Ovary (tissue), 9 donors: ENCODE results near the gene CAPN15. TPM values are rescaled to one million over a fixed set of nuclear protein-coding genes. Genes with fewer than 3 reads are reported as not detected.

Experiments
- DNase-seq, 5 donors: peaks; one replicate each; pipeline ENCODE4 v3.0.0-alpha.2; 2019 to 2020
- H3K27ac ChIP-seq, 2 donors: fragments of 200-600 bp; one replicate each; pipeline versions ENCODE4 v1.5.1 to v1.8.0; 2019 to 2022
- H3K27me3 ChIP-seq: fragments of 200-600 bp; one replicate; pipeline ENCODE4 v1.8.0; 2022
- H3K36me3 ChIP-seq: fragments of 200-600 bp; sonication (generic); one replicate; pipeline ENCODE4 v1.5.1; 2019
- H3K4me1 ChIP-seq: one replicate; pipeline ENCODE4 v1.8.1; 2013; ENCODE audit warnings: mild to moderate bottlenecking, moderate library complexity; ENCODE audit not compliant: insufficient read depth
- H3K4me3 ChIP-seq: fragments of 200-600 bp; sonication (generic); one replicate; pipeline ENCODE4 v1.5.1; 2017
- H3K9me3 ChIP-seq, 2 donors: fragments of 200-600 bp in 1 of 2; sonication (generic) in 1 of 2; one replicate each; pipeline versions ENCODE4 v1.5.1 to v1.8.1; 2013 to 2019; ENCODE audit warnings: mild to moderate bottlenecking in 1 of 2, moderate library complexity in 1 of 2
- CTCF ChIP-seq, 3 donors: fragments of 450-650 bp in 2 of 3; fragments of 200-600 bp in 1 of 3; IDR thresholded peaks; one replicate each; pipeline versions ENCODE4 v1.5.1 to v1.8.0; 2016 to 2022; ENCODE audit warnings: antibody characterized with exemption in 3 of 3, mild to moderate bottlenecking in 1 of 3
- EP300 ChIP-seq: sonication (generic); formaldehyde crosslinking; IDR thresholded peaks from one replicate; pipeline ENCODE4 v1.6.1; 2017; ENCODE audit warnings: antibody characterized with exemption
- POLR2A ChIP-seq: fragments of 450-650 bp; IDR thresholded peaks from one replicate; pipeline ENCODE4 v1.6.1; 2017; ENCODE audit warnings: antibody characterized with exemption, mild to moderate bottlenecking, moderate library complexity
- WGBS, 3 donors: extraction: QIAGEN DNeasy Blood & Tissue Kit in 1 of 3; methylation state at CpG; one replicate each; pipeline versions ENCODE4 v1.1.5 to v1.1.7; 2013 to 2017; 5-methylcytosine and 5-hydroxymethylcytosine counted together
- intact Hi-C, 4 donors: fragments of 100-400 bp; cut with DNase I; formaldehyde crosslinking; loops; one replicate each; pipeline versions ENCODE4 v1.11.0 to v1.15.1; 2022 to 2023
- polyA plus RNA-seq, 2 donors: library from polyadenylated mRNA; stranded (reverse); fragments of 200-250 nt in 1 of 2; fragments of 350-450 nt in 1 of 2; fragmentation: Illumina TruSeq in 1 of 2; extraction: RNeasy Lipid Tissue Mini Kit (QIAGEN cat#74804) in 1 of 2; gene quantifications; one replicate each; pipeline ENCODE4 v1.2.3, GENCODE V29; 2013 to 2014
- total RNA-seq, 7 donors: library from RNA; depleted of rRNA in 2 of 7; stranded (reverse); fragments of >200 nt in 2 of 7; fragmentation: NEBNext Ultra II Directional in 3 of 7; extraction: Animal tissue kit (Norgen Biotek cat#: 25700) in 3 of 7; gene quantifications; one replicate each; pipeline versions ENCODE4 v1.1.0 to v1.2.4, GENCODE V29; 2016 to 2023
- donor health status: DM: no; HTN: no; CAD: no; lungs with moderate emphysema.
- donor health status: DM: no; HTN: no; CAD: no.
- donor health status: Bipolar disorder and iron deficiency.
- donor health status: DM: yes; HTN: yes; CAD: no.
- donor health status: DM: no; HTN: no; CAD: no.
- donor health status: DM: yes; HTN: yes; CAD: no.

CAPN15 gene
- total and polyA plus RNA-seq, 9 donors, result 1.6 to 38.9 (median 25.0) TPM

- no peak for DNase-seq
- 92% methylated on average over 49 to 54 of the region's 54 CpGs for WGBS, 3 donors
- Histone ChIP-seq H3K27me3 (no peaks in the 10 kb centered on the region), H3K9me3 (no peaks in the 10 kb centered on the region), H3K4me3 (no peak overlapping the region), H3K4me1 (peaks cover 3% of the 10 kb centered on the region), H3K27ac (no peak overlapping the region), H3K36me3 (no peaks in the 10 kb centered on the region)
- no peak for TF ChIP-seq EP300
- no peak for TF ChIP-seq CTCF (IDR thresholded peaks at IDR 0.05)
- TF ChIP-seq POLR2A, result no peak
- intact Hi-C loops, result loop anchor here in 2 of 4 donors (10.0 kb wide), 1 partner anchor 115 kb away; the partner anchor contains the start of gene RHOT2 (in 2 of the 2)
Measured at GRCh38 chr16:549544-550263, 22.2 kb downstream of the CAPN15 start.

- no peaks in the 10 kb centered on the region for H3K27me3 ChIP-seq
- intact Hi-C loops, result no loop called here
- no peak for DNase-seq
- no peak overlapping the region for H3K4me3 ChIP-seq
- WGBS, 3 donors, result 96% methylated on average over 21 to 28 of the region's 28 CpGs
- H3K27ac ChIP-seq, result no peak overlapping the region
- no peak for TF ChIP-seq EP300
- TF ChIP-seq POLR2A, result no peak
- TF ChIP-seq CTCF (IDR thresholded peaks at IDR 0.05), result no peak
- no peaks in the 10 kb centered on the region for H3K36me3 ChIP-seq
- H3K4me1 ChIP-seq, result peaks cover 3% of the 10 kb centered on the region
- H3K9me3 ChIP-seq, result no peaks in the 10 kb centered on the region
Measured at GRCh38 chr16:551210-551609, 23.7 kb downstream of the CAPN15 start.

GRCh38 chr16:552171-552570, 24.7 kb downstream of the CAPN15 start:
- DNase-seq, result no peak
- intact Hi-C loops, result no loop called here
- Histone ChIP-seq H3K36me3 (no peaks in the 10 kb centered on the region), H3K9me3 (no peaks in the 10 kb centered on the region), H3K4me1 (peaks cover 2% of the 10 kb centered on the region), H3K27ac (no peak overlapping the region), H3K27me3 (no peaks in the 10 kb centered on the region), H3K4me3 (no peak overlapping the region)
- TF ChIP-seq POLR2A (no peak), EP300 (no peak)
- WGBS, 3 donors, result 93 to 95% (median 94%) methylated on average over 17 to 35 of the region's 35 CpGs

- no peak for DNase-seq
- TF ChIP-seq EP300 (no peak), POLR2A (no peak), CTCF (IDR thresholded peaks at IDR 0.05) (no peak)
- H3K27me3 ChIP-seq, result no peaks in the 10 kb centered on the region
- H3K36me3 ChIP-seq, result no peaks in the 10 kb centered on the region
- WGBS, 3 donors, result 89 to 92% (median 92%) methylated on average over 16 to 33 of the region's 33 CpGs
- intact Hi-C loops, result no loop called here
- no peak overlapping the region for H3K4me3 ChIP-seq
- no peaks in the 10 kb centered on the region for H3K9me3 ChIP-seq
- no peak overlapping the region for H3K27ac ChIP-seq
- no peaks in the 10 kb centered on the region for H3K4me1 ChIP-seq
Measured at GRCh38 chr16:553601-554296, 26.2 kb downstream of the CAPN15 start.

GRCh38 chr16:554297-554621, 26.7 kb downstream of the CAPN15 start:
- Histone ChIP-seq H3K36me3 (no peaks in the 10 kb centered on the region), H3K9me3 (no peaks in the 10 kb centered on the region), H3K4me1 (no peaks in the 10 kb centered on the region), H3K27ac (no peak overlapping the region), H3K27me3 (no peaks in the 10 kb centered on the region), H3K4me3 (no peak overlapping the region)
- 80 to 86% (median 80%) methylated on average over 11 of the region's 11 CpGs for WGBS, 3 donors
- DNase-seq, result no peak
- TF ChIP-seq CTCF (IDR thresholded peaks at IDR 0.05) (no peak), POLR2A (no peak), EP300 (no peak)
- intact Hi-C loops, result no loop called here
